Frontal cortex (tissue), 4 donors: ENCODE measurements around the gene LOXL1. TPM values are rescaled to one million over a fixed set of nuclear protein-coding genes. Genes with fewer than 3 reads are reported as not detected.

ENCODE experiments used
- DNase-seq, 2 donors: peaks; one replicate each; pipeline ENCODE4 v3.0.0; 2012; ENCODE audit warnings: low spot score in 2 of 2
- FAIRE-seq: peaks from 2 replicates; lab custom pipeline; 2012; peaks lifted over from hg19 to GRCh38; lab: Jason Lieb, UNC
- total RNA-seq: library from RNA; depleted of rRNA; stranded (reverse); fragments of >200 nt; gene quantifications from one replicate; pipeline ENCODE4 v1.2.3, GENCODE V29; 2014
- donor health status: control.
- donor health status: control.
- donor health status: control.

Gene LOXL1
- total RNA-seq, 1 donor from 2014 or later, result 2.4 TPM

DNA sequence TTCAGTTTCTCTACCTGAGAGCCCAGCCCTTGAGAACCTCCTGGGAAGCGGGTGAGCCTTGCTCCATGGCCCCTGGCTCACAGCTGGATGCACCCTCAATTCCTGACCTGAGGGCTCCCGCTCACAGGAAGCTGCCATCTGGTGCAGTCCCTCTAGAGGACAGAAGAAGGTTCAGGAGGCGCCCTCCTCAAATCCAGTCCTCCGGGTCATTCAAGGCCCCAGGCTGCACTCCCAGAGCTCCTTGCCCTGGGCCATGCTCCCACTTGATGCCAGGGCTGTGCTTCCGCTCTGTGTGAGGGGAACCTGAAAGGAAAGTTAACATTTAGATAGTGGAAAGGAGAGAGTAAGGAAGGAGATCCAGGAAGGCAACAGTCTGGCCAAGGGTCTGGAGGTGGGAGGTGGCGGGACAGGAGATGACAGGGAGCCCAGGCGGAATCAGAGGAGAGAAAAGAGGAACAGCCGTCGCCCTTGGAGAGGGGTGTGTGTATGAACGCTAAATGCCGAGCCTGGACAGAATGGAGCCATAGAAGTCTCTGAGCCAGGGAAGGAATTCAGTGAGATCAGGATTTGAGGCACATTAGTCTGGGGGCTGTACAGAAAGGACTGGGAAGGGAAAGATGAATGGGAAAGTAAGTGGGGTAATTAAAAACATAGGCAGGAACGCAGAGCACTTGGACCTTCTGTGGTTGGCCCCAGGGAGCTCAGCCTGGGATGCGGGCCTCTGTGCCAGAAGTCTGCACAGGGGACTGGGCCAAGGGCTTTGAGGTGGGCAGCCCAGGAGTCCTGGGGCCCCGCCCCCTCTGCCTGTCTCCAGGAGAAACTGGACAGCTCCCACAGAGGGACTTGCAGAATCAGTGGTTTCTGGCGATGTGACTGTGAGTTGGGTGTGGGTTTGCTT is 26.8 kb upstream of the LOXL1 start:
- FAIRE-seq (no peak), DNase-seq (no peak)

DNA sequence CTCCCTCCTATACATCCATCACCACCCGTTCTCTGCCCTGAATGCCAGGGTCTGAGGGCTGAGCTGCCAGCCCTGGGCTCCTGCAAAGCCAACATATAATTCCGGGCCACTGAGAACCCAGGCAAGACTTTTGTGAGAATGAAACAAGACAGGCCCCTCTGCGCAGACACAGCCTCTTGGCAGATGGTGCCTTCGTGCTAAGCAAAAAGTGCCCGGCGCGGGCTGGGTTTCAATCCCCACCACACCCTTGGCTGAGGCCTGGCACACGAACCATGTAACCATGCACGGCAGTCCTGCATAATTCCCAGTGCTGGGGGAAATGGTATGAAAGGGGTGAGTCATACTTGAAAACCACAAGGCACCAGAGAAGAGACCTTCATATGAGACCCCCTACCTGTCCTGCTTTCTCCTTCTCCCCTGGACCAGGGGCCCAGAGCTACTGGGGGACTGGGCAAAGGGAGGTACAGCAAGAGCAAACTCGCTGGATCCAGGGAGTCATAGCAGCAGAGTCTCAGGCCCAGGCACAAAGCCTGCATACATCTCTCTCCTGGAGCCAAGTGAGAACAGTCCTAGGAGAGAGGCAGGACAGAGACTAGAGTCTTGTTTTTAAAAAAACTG is 26.1 kb upstream of the LOXL1 start:
- no peak for DNase-seq
- FAIRE-seq, result no peak

DNA sequence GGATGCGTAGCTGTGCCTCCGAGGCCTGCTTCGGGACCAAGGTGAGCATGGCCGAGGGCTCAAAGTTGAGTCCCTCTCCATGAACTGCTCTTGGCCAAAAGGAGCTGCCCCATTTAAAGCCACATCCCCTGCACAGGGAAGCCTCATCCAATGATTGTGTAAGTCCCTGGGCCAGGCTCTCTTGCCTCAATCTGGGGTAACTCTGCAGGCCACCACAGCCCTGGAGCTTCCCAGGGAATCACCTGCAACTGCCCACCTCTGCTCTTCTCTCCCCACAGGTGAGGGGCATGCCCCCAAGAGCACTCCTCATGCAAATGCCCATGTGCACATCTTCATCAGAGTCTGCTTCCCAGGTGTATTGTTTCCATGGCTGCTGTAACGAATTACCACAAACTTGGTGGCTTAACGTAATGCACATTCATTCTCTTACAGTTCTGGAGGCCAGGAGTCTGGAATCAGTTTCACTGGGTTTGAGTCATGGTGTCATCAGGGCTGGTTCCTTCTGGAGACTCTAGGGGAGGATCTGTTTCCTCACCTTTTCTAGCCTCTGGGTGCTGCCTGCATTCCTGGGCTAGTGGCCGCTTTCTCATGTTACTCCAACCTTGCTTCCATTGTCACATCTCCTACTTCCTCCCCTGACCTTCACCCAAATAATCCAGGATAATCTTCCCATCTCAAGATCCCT is 25.0 kb upstream of the LOXL1 start:
- DNase-seq (no peak), FAIRE-seq (no peak)

DNA sequence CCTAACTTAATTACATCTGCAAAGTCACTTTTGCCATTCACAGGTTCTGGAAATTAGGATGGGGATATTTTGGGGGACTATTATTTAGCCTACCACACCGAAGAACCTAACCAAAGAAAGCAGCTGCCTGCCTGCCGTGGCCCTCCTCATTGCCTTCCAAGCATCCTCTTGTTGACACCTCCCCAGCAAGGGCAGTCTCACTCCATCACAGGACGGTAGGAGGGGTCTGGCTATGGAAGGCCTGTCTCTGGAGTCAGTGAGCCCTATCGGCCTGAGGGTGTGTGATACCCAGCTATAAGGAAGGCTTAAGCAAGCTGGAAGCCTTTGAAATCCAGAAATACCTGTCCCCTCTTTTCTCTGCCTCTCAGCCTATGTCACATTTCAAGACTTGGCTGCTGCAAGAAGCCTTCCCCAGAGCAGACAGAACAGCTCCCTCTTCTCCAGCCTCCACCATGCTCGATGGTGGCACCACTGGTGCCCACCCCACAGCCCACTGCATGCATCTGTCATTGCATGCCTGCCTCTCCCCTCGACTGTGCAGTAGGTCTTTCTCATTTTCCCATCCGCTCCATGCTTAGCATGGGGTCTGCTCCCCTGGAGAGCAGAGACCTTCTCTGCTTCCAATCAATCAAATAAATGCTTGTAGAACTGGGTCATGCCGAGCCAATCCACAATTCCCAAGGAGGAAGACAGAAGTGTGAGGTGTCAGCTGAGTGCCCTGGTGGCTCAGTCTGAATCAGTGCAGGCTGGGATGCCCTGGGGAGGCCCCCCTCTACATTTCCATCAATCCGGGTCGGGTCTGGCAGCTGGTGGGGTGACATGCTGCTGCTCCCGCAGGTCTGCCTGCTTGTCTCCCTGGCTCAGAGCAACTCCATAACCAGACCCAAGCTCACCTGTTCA is 23.9 kb upstream of the LOXL1 start:
- FAIRE-seq (no peak), DNase-seq (no peak)

DNA sequence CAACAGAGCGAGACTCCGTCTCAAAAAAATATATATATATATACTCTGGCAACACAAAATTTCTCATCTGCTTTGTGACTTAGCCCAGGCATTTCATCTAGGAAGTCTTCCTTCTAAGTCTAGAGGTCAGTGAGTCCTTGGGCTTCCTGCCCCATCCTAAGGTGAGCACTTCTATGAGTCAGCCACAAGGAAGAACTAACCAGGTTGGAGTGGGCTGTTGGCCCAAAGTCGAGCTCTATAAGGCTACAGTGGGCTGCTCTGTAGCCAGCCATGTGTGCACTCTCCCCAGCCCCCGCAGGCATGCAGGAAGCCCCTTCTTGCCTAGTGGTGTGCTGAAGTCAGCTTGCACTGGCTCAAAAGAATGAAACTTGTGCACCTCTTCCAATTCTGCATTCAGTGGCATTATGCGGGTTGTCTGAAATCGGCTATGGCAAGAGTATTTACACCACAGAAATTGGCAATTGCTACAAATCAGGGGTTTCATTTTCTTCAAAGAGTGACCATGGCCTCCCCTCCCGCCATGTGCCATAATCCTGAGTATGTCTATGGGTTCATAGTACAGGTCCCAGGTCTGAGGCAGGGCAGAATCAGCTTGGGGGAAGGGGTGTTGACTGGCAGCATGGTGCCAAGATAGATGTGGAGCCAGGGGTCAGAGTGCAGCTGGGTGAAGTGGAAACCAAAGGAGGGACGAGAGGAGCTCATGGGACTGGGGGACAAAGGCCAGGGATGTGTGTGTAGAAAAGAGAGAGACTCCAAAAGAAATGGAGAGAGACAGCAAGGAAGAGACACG is 22.0 kb upstream of the LOXL1 start:
- DNase-seq, result no peak
- no peak for FAIRE-seq

DNA sequence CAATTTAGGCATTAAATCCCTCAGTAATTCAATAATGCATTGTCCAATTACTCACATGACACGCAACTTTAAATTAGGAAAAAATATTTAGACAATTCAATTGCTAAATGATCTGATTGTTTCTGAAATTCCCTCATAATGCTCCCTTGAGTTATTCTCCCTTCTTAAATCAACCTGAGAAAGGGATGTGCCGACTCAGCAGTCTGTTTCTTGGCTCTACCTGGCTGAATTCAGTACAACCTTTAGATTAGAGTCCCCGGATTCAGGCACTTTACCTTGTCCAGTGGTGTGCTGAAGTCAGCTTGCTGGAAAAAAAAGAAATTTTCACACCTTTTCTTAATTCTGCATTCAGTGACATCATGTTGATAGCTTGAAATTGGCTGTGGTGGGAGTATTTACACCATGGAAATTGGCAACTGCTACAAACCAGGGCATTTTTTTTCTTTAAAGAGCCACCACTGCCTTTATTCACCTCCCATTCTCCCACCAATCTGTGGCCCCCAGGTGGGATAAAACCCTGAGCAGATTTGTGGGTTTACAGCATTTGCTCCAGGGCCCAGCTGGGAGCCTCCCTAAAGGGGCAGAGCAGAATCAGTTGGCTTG is 20.9 kb upstream of the LOXL1 start:
- no peak for DNase-seq
- no peak for FAIRE-seq

DNA sequence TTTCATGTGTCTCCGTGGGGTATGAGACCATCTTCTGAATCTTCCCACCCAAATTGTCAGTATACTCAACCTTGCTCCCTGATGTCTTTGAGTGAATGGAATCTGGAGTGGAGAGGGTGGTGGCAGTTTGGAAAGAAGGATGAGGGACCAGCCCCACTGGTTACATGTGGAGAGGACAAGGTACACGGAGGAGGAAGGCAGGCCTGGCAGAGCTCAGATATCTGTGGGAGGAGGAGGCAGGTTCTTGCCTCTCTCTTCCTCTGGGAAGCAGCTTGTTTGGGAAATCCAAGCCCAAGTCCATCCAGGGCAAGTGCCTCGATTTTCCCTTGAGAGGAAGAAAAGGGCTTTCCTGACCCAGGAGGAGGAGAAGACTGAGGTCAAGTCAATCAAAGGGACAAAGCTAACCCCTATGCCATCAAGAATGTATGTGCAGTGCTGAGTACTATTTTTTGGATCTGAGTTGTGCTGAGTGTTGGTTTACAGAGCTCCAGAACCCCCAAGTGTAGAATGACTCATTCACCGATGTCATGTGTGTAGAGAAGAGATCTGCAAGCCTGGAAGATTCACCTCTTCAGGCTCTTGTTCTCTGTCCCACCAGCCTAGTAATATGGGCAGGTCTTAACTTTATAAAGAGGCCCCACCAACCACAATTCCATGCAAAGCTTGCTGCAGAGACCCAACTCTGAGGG is 19.8 kb upstream of the LOXL1 start:
- FAIRE-seq (no peak), DNase-seq (no peak)

DNA sequence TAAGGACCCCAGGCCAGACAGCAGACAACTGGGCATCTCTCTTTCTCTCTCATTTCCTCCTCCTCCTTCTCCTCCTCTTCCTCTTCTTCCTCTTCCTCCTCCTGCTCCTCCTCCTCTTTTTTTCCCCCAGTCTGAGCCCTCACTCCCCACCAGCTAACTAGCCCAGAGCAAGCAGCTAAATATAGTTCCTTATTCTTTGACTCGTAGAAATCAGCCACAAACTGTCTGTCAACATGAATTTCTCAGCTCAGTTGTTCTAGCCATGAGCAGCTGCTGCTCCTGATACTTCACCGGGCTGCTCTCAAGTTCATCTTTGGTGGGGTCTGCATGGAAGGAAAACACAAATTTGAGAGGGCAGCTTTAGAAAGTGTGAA is 19.2 kb upstream of the LOXL1 start:
- no peak for DNase-seq
- no peak for FAIRE-seq

DNA sequence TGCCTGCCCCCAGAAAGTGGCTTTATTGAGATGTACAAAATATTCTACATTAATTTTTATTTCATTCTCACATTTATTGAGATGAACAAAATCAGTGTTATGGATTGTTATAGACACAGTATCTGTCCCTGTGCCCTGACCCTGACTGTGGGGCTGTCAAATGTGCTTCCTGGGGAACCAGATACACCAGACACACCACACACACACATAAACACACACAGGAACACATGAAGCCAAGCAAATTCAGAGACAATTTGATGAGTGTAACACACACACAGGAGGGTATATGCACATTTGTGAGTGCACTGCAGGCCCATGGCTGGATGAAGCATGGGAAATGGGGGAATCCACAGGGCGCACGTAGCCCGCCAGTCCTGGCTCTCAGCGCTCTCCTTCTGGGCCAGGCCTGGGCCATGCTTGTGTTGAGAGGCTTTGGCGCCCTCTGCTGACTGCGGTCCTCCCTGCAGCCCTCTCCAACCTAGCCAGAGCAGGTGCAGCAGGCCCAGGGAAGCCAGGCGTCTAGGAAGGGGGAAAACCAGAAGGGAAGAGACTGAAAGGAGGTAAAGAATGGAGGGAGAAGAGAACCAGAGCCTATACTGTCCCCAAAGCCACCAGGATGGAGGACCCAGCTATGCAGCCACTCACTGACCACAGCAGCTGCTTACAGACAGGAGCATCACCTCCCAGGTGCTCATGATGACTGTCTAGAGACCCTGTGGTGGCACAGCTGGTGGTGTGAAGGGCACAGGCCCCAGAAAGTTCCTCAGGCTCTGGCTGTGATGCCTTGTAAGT is 18.0 kb upstream of the LOXL1 start:
- no peak for FAIRE-seq
- DNase-seq, result peak in 1 of 2 donors; percentile 70

DNA sequence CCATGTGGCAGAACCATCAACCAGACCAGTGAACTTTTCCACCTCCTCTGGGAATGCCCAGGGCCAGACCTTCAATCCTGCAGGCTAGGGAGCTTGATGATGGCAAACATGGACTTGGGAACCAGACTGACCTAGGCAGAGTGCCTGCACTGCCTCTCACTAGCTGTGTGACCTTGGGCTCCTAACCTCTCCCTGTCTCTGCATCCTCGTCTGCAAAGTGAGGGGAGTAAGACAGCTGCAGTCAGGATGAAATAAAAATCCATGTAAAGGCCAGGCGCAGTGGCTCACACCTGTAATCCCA is 17.5 kb upstream of the LOXL1 start:
- DNase-seq, result no peak

DNA sequence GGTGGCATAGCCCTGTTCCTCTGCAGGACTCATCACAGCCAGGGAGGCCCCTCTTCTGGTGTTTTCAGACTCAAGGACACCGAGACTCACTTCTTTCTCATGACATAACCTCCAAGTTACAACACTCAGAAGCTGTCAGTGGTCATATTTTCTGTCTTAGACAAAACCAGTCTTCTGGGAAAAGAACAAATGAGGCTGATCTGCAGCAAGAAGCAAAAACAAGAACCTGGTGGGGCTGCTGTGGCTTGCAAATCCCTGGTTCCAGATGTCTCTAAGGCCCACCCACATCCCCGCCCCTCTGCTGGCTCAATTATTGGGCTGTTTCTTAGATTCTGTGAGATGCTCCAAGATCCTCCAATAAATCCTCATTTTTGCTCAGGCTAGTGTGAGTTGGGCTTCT is 16.6 kb upstream of the LOXL1 start:
- no peak for DNase-seq
- FAIRE-seq, result no peak

More for the DNA sequence above, 17.5 kb upstream of the LOXL1 start:
- no peak for FAIRE-seq

DNA sequence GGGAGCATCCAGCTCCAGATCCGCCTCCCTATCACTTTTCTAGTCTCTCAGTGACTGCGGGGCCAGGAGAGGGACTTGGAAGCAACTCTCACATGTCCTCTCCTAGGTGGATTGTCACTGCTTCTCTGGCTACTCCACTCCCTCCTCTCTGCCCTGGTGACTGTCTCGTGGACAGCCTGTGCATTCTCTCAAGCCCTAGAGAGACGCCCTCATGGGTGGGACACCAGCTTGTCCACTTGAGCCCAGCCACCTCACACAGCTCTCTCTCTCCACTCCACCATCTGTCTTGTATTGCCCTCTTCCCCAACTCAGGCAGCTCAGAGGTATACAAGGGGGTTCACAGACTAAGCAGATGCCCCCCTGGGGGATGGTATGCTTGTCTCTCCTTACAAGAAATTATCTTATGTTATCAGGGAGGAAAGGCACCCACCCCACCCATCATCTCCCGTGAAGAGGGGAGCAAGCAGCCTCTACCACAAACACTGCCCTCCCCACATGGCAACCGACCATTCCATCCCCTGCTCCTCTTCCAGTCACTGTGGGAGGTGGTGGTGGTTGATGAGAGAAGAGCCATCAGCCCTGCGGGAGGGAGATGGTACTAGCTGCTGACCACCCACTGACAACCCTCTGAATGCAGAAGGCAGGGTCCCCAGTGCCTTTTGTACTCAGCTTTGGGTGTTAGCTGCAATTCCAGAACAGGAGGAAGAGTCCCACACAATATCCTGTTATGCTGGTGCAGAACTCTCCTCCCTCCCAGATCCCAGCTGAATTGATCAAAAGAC is 15.5 kb upstream of the LOXL1 start:
- DNase-seq (no peak), FAIRE-seq (no peak)

DNA sequence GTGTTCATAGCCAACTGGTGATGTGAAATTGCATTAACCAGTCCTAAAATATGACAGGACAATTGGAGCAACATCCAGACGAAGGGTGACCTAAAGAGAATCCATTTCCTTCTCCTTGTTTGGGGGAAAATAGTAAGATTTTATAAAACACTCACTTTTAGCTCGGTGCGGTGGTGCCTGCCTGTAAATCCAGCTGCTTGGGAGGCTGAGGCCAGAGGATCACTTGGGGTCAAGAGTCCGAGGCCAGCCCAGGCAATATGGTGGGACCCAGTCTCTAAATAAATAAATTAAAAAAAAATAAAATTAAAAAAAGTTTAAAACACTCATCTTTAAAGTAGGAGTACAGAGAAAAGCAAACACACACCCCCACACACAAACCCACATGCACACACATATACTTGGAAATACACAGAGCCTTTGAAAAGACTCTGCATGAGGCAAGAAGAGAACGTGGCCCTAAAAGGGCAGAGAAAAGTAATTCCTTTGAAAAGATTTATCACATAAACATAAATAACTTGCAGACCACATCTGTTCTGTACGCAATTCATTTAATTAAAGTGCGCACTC is 14.1 kb upstream of the LOXL1 start:
- DNase-seq (no peak), FAIRE-seq (no peak)

DNA sequence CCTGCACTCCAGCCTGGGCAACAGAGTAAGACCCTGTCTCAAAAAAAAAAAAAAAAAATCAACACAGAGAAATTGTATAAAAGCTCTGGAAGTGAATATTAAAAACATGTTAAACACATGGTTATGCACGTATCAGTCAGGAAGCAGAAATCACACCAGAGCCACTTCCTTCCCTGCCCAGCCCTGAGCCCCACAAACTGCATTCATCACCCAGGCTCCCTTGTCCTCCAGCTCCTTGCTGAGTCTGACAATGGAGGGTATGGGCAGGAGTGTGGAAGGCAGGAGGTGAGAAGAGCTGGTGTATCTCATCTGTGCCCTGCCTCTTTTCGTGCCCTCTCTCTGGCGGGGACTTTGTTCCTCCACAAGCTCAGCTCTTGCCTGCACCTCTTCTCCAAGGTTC is 12.1 kb upstream of the LOXL1 start:
- FAIRE-seq, result no peak
- no peak for DNase-seq

DNA sequence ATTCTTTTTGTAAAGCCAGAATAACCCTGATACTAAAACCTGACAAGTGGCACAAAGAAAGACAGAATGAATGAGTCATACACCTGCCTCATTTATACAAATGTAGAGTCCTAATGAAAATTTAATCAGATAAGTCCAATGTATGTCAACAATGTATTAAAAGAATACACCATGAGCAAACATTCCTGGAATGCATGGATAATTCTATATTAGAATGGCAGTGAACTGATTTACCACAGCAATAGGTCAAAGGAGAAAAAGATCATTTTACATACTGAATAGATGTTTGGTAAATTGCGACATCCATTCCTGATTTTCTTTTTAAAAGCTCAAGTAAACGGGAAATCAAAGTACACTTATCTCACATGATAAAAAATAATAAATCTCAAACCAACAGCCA is 11.2 kb upstream of the LOXL1 start:
- FAIRE-seq (no peak), DNase-seq (no peak)

DNA sequence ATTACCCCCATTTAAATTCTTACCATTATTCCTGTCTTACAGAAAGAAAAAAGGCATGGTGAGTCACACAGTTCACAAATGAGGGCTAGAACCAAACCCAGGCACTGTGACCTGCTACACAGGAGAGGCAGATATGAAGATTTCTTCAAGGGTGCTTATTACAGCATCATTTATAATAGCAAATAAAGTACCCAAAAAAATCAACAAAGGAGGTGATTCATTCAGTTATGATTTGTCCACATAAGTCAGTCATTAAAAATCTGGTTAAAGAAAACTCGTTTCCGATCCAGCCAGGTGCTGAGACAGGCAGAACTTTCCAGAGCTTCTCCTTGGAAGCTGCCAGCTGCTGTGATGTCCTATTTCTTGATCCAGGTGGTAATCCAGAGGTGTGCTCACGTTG is 7.5 kb upstream of the LOXL1 start:
- no peak for FAIRE-seq

DNA sequence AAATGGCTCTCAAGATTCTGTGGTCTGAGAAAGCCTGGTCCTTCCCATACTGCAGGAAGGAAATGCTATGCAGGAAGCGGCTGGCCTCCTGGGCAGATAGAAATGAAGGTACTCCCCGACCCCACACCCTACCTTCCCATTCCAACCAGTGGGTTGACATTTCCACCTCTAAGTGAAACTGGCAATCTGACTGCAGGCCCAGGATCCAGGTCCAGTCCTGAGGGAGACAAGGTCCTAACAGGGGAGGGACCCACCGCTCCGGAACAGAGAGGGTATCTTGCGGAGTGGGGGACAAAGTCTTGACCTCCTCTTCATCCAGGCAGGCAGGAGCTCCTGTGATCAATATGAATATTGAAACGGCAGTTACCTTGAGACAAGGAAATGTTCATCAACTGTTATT is 6.6 kb upstream of the LOXL1 start:
- FAIRE-seq, result no peak
- no peak for DNase-seq

More for the DNA sequence above, 7.5 kb upstream of the LOXL1 start:
- DNase-seq, result no peak
